B cell (primary cell): ENCODE measurements around the gene KLF1. TPM values are rescaled to one million over a fixed set of nuclear protein-coding genes. Genes with fewer than 3 reads are reported as not detected.
A peak's percentile ranks its signal among the peaks of the same experiment; 100 is the strongest.

Source experiments
- ATAC-seq: fragments of 200-7000 bp; cut with Tn5 transposase; one replicate; pipeline ENCODE4 v1.10.0; 2021; ENCODE audit warnings: low read depth, mild to moderate bottlenecking, moderate number of reproducible peaks, moderate library complexity
- CTCF ChIA-PET: fragments of 350-600 bp; sonication (Branson Sonifier 250); formaldehyde crosslinking; loops from one replicate; lab custom pipeline; 2021; ENCODE audit warnings: antibody characterized with exemption, inconsistent platforms; lab: Charles Lee
- POLR2A ChIA-PET: fragments of 350-600 bp; sonication (Branson Sonifier 250); formaldehyde crosslinking; loops from one replicate; lab custom pipeline; 2021; ENCODE audit warnings: antibody characterized with exemption; lab: Charles Lee
- DNase-seq: peaks from one replicate; pipeline ENCODE4 v3.0.0; 2013
- H2AFZ ChIP-seq: 2 replicates; pipeline ENCODE4 v1.6.1; 2012; ENCODE audit warnings: mild to moderate bottlenecking, low read depth, low read length; ENCODE audit not compliant: insufficient read depth, poor library complexity, severe bottlenecking
- H3K27ac ChIP-seq, 2 donors: 1 replicate in 1 of 2; 2 replicates in 1 of 2; pipeline ENCODE4 v1.5.1; 2012 to 2013; ENCODE audit warnings: low read length in 2 of 2, mild to moderate bottlenecking in 2 of 2, moderate library complexity in 1 of 2
- H3K27me3 ChIP-seq, 4 experiments: fragments of 200-600 bp in 1 of 4; sonication (generic) in 1 of 4; replicated peaks in 1 of 4; 1 replicate in 2 of 4; 2 replicates in 2 of 4; pipeline versions ENCODE4 v1.6.1 to v1.7.0; 2013 to 2016; ENCODE audit warnings: low read length in 3 of 4, mild to moderate bottlenecking in 2 of 4, mixed read lengths in 1 of 4, moderate library complexity in 1 of 4; ENCODE audit not compliant: insufficient read depth in 4 of 4, control insufficient read depth in 3 of 4; ENCODE audit errors: control extremely low read depth in 1 of 4
- H3K36me3 ChIP-seq, 2 experiments: replicated peaks in 1 of 2; 1 replicate in 1 of 2; 2 replicates in 1 of 2; pipeline versions ENCODE4 v1.6.1 to v1.7.1; 2013; ENCODE audit warnings: low read length in 1 of 2; ENCODE audit not compliant: insufficient read depth in 2 of 2, control insufficient read depth in 1 of 2; ENCODE audit errors: control extremely low read depth in 1 of 2, extremely low read depth in 1 of 2
- H3K4me1 ChIP-seq, 2 donors: fragments of 200-600 bp in 1 of 2; sonication (generic) in 1 of 2; 1 replicate in 1 of 2; 2 replicates in 1 of 2; pipeline versions ENCODE4 v1.5.1 to v1.6.1; 2013 to 2017; ENCODE audit warnings: low read length in 2 of 2; ENCODE audit not compliant: control insufficient read depth in 2 of 2, insufficient read depth in 2 of 2
- H3K4me2 ChIP-seq: replicated peaks from 2 replicates; pipeline ENCODE3; 2012; ENCODE audit warnings: mild to moderate bottlenecking, low read depth, low read length; ENCODE audit not compliant: poor library complexity, severe bottlenecking
- H3K4me3 ChIP-seq, 5 experiments: fragments of 200-600 bp in 1 of 5; sonication (generic) in 1 of 5; 1 replicate in 3 of 5; 2 replicates in 2 of 5; pipeline versions ENCODE4 v1.5.1 to v1.7.0; 2011 to 2016; ENCODE audit warnings: low read length in 4 of 5, mild to moderate bottlenecking in 4 of 5, low read depth in 2 of 5, control low read depth in 1 of 5, moderate library complexity in 1 of 5; ENCODE audit not compliant: insufficient read depth in 1 of 5; ENCODE audit errors: control extremely low read depth in 1 of 5, extremely low read depth in 1 of 5
- H3K79me2 ChIP-seq: fragments of 200-600 bp; sonication (generic); one replicate; pipeline ENCODE4 v1.6.0; 2016; ENCODE audit warnings: low read length; ENCODE audit not compliant: control insufficient read depth, insufficient read depth
- H3K9ac ChIP-seq: fragments of 200-600 bp; sonication (generic); 2 replicates; pipeline ENCODE4 v1.6.1; 2017; ENCODE audit warnings: mild to moderate bottlenecking, low read length, moderate library complexity
- H3K9me3 ChIP-seq, 3 donors: one replicate each; pipeline versions ENCODE4 v1.6.1 to v1.7.1; 2013; ENCODE audit warnings: low read length in 2 of 3; ENCODE audit not compliant: control insufficient read depth in 2 of 3, insufficient read depth in 1 of 3; ENCODE audit errors: control extremely low read depth in 1 of 3
- H4K20me1 ChIP-seq: 2 replicates; pipeline ENCODE4 v1.6.0; 2012; ENCODE audit warnings: mild to moderate bottlenecking, low read length; ENCODE audit not compliant: insufficient read depth, control insufficient read depth, poor library complexity, severe bottlenecking
- H3K27ac Mint-ChIP-seq: one replicate; pipeline ENCODE4 v1.8.0; 2021; ENCODE audit warnings: mixed read lengths
- H3K27me3 Mint-ChIP-seq: one replicate; pipeline ENCODE4 v1.8.0; 2021; ENCODE audit warnings: mixed read lengths
- H3K4me1 Mint-ChIP-seq: one replicate; pipeline ENCODE4 v1.8.0; 2021; ENCODE audit warnings: mixed read lengths
- H3K4me3 Mint-ChIP-seq: one replicate; pipeline ENCODE4 v1.8.0; 2021; ENCODE audit warnings: mixed read lengths
- H3K9me3 Mint-ChIP-seq: one replicate; pipeline ENCODE4 v1.8.0; 2022; ENCODE audit warnings: mixed read lengths; ENCODE audit not compliant: insufficient read depth
- CTCF ChIP-seq: fragments of 200-600 bp; IDR thresholded peaks from one replicate; pipeline ENCODE4 v1.8.0; 2022; ENCODE audit warnings: antibody characterized with exemption, mild to moderate bottlenecking
- EZH2 ChIP-seq: IDR thresholded peaks from 2 replicates; pipeline ENCODE4 v1.6.1; 2012; ENCODE audit warnings: borderline replicate concordance, low read depth, mild to moderate bottlenecking, moderate library complexity, low read length; ENCODE audit not compliant: insufficient read depth, poor library complexity, severe bottlenecking
- WGBS: methylation state at CpG from one replicate; pipeline ENCODE4 v1.1.5; 2013; ENCODE audit warnings: missing lambda C conversion rate; ENCODE audit not compliant: insufficient coverage; 5-methylcytosine and 5-hydroxymethylcytosine counted together
- intact Hi-C: fragments of 100-400 bp; cut with micrococcal nuclease; formaldehyde crosslinking; loops from one replicate; pipeline ENCODE4 v1.10.0; 2022
- polyA plus RNA-seq: library from polyadenylated mRNA; depleted of rRNA; stranded (reverse); fragments of >200 nt; gene quantifications from 2 replicates; pipeline ENCODE4 v1.2.3, GENCODE V29; 2012
- total RNA-seq, 2 donors: library from RNA; stranded (reverse); fragments of 120-200 nt in 1 of 2; gene quantifications; 1 replicate in 1 of 2; 2 replicates in 1 of 2; pipeline versions ENCODE4 v1.2.3 to v1.2.4, GENCODE V29; 2013 to 2022

KLF1 gene
- total and polyA plus RNA-seq, 2 donors (not counting 1 experiment from before 2014, with no cell fraction given), result not detected

DNA sequence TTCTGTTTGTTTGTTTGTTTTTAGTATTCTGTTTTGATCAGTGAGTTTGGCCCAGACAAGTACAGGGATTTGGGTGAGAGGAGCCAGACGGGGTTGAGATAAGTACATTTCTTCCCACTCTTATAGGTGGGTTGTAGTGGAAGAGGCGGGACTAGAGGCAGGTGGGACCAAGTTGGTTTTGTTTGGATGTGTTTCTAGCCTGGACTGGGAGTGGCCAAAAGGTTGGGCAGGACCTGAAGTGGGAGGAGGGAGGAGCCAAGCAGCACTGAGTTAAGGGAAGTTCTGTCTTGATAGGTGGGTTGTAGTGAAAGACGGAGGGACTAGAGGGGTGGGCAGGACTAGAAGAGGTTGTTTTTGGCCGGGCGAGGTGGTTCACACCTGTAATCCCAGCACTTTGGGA lies 14.7 kb downstream of the KLF1 start:
- no peaks in the 10 kb centered on the region for H4K20me1 ChIP-seq
- intact Hi-C loops, result no loop called here
- peaks cover 0 to 18% of the 10 kb centered on the region in 2 experiments for H3K36me3 ChIP-seq
- peaks cover 0 to 19% (median 0%) of the 10 kb centered on the region in 3 donors for H3K9me3 ChIP-seq
- no peak overlapping the region for H3K9ac ChIP-seq
- H3K27ac ChIP-seq, result no peak overlapping the region
- peak; percentile 31 for DNase-seq
- no peak overlapping the region for H3K4me2 ChIP-seq
- no peak for ATAC-seq
- H3K27me3 Mint-ChIP-seq, result no peaks in the 10 kb centered on the region
- H3K4me1 ChIP-seq, result peaks cover 0 to 7% of the 10 kb centered on the region in 2 donors
- H2AFZ ChIP-seq, result no peak overlapping the region
- no peak overlapping the region for H3K4me3 ChIP-seq
- H3K79me2 ChIP-seq, result no peaks in the 10 kb centered on the region
- H3K4me3 Mint-ChIP-seq, result no peak overlapping the region
- H3K4me1 Mint-ChIP-seq, result peaks cover 2% of the 10 kb centered on the region
- peak overlapping the region; percentile 5 for H3K27ac Mint-ChIP-seq
- CTCF ChIA-PET, result interaction anchor here (0.7 kb wide), 1 partner anchor 527 kb away, joined by 3 read pairs; no protein-coding TSS in a partner anchor
- peaks cover 4% of the 10 kb centered on the region for H3K9me3 Mint-ChIP-seq
- H3K27me3 ChIP-seq, result peaks cover 0 to 2% (median 0%) of the 10 kb centered on the region in 4 experiments
- POLR2A ChIA-PET, result no interaction called here
- 100% methylated on average over 1 of the region's 5 CpGs for WGBS
- TF ChIP-seq CTCF (no peak), EZH2 (no peak)

DNA sequence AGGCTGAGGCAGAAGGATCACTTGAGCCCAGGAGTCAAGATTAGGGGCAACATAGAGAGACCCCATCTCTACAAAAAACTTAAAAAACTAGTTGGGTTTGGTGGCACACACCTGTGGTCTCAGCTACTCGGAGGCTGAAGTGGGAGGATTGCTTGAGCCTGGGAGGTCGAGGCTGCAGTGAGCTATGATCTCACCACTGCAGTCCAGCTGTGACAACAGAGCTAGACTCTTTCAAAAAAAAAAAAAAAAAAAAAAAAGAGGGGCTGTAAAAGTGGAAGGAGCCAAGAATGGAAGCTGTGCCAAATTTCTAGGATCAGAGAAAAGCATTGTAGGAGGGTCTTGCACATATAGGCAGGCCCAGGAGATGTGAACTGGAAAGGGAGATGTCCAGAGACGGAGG lies 15.3 kb downstream of the KLF1 start:
- Histone ChIP-seq H4K20me1 (no peaks in the 10 kb centered on the region), H2AFZ (no peak overlapping the region), H3K4me3 (no peak overlapping the region), H3K36me3 (peaks cover 0 to 14% of the 10 kb centered on the region in 2 experiments), H3K79me2 (no peaks in the 10 kb centered on the region), H3K4me2 (no peak overlapping the region), H3K27me3 (peaks cover 0 to 2% (median 0%) of the 10 kb centered on the region in 4 experiments), H3K9me3 (peaks cover 0 to 19% (median 0%) of the 10 kb centered on the region in 3 donors), H3K9ac (no peak overlapping the region), H3K27ac (no peak overlapping the region), H3K4me1 (peaks cover 0 to 11% of the 10 kb centered on the region in 2 donors)
- Mint-ChIP-seq H3K4me1 (peaks cover 7% of the 10 kb centered on the region), H3K9me3 (peaks cover 4% of the 10 kb centered on the region), H3K27ac (no peak overlapping the region), H3K27me3 (no peaks in the 10 kb centered on the region), H3K4me3 (no peak overlapping the region)
- POLR2A ChIA-PET, result interaction anchor here (0.7 kb wide), 1 partner anchor 365 kb away, joined by 3 read pairs; no protein-coding TSS in a partner anchor
- intact Hi-C loops, result no loop called here
- ATAC-seq (no peak), DNase-seq (no peak)
- TF ChIP-seq EZH2, result no peak
- TF ChIP-seq CTCF, result no peak
- CTCF ChIA-PET, result no interaction called here
- WGBS, result 100% methylated on average over 1 of the region's 3 CpGs
